MCF 10A (cell line): ENCODE measurements around the gene UCP2. TPM values are rescaled to one million over a fixed set of nuclear protein-coding genes. Genes with fewer than 3 reads are reported as not detected.

Source experiments
- BruUV-seq: library from RNA; stranded (reverse); fragments of 400-500 nt; replicated peaks from 2 replicates; lab custom pipeline; 2021; lab: Mats Ljungman, UMichigan
- CTCF ChIA-PET: fragments of 300-600 bp; sonication (Branson Sonifier 250); formaldehyde crosslinking; extraction: SDS; loops from one replicate; lab custom pipeline; 2021; ENCODE audit warnings: antibody characterized with exemption, inconsistent platforms; lab: Yijun Ruan, JAX
- POLR2A ChIA-PET: fragments of 300-600, 350-650 bp; sonication (Branson Sonifier 250); formaldehyde crosslinking; extraction: SDS; loops from one replicate; lab custom pipeline; 2020; ENCODE audit warnings: antibody characterized with exemption, inconsistent platforms; lab: Yijun Ruan, JAX
- DNase-seq: peaks from one replicate; pipeline ENCODE4 v3.0.0-alpha.2; 2018; ENCODE audit not compliant: unreplicated experiment
- H3K27ac Mint-ChIP-seq: one replicate; pipeline ENCODE4 v1.8.0; 2022; ENCODE audit warnings: mild to moderate bottlenecking, low read depth, mixed read lengths; ENCODE audit not compliant: unreplicated experiment
- H3K27me3 Mint-ChIP-seq: one replicate; pipeline ENCODE4 v1.8.0; 2022; ENCODE audit warnings: mixed read lengths; ENCODE audit not compliant: insufficient read depth, unreplicated experiment
- H3K36me3 Mint-ChIP-seq: one replicate; pipeline ENCODE4 v1.8.0; 2022; ENCODE audit warnings: mild to moderate bottlenecking, moderate library complexity, mixed read lengths; ENCODE audit not compliant: insufficient read depth, unreplicated experiment
- H3K4me1 Mint-ChIP-seq: one replicate; pipeline ENCODE4 v1.8.0; 2022; ENCODE audit warnings: mixed read lengths; ENCODE audit not compliant: insufficient read depth, unreplicated experiment
- H3K4me3 Mint-ChIP-seq: one replicate; pipeline ENCODE4 v1.8.0; 2022; ENCODE audit warnings: mild to moderate bottlenecking, moderate library complexity, mixed read lengths; ENCODE audit not compliant: unreplicated experiment
- H3K9me3 Mint-ChIP-seq: one replicate; pipeline ENCODE4 v1.8.0; 2022; ENCODE audit warnings: mixed read lengths; ENCODE audit not compliant: unreplicated experiment
- CTCF ChIP-seq: fragments of 200-600 bp; IDR thresholded peaks from one replicate; pipeline ENCODE4 v1.8.0; 2022; ENCODE audit warnings: antibody characterized with exemption, mild to moderate bottlenecking; ENCODE audit not compliant: unreplicated experiment
- intact Hi-C: fragments of 100-400 bp; cut with micrococcal nuclease; formaldehyde crosslinking; loops from 2 replicates; pipeline ENCODE4 v1.14.1; 2022
- total RNA-seq: library from RNA; stranded (reverse); gene quantifications from 2 replicates; pipeline ENCODE4 v1.2.3, GENCODE V29; 2022

Gene UCP2
- total RNA-seq, 1 experiment from 2014 or later = not detected

DNA sequence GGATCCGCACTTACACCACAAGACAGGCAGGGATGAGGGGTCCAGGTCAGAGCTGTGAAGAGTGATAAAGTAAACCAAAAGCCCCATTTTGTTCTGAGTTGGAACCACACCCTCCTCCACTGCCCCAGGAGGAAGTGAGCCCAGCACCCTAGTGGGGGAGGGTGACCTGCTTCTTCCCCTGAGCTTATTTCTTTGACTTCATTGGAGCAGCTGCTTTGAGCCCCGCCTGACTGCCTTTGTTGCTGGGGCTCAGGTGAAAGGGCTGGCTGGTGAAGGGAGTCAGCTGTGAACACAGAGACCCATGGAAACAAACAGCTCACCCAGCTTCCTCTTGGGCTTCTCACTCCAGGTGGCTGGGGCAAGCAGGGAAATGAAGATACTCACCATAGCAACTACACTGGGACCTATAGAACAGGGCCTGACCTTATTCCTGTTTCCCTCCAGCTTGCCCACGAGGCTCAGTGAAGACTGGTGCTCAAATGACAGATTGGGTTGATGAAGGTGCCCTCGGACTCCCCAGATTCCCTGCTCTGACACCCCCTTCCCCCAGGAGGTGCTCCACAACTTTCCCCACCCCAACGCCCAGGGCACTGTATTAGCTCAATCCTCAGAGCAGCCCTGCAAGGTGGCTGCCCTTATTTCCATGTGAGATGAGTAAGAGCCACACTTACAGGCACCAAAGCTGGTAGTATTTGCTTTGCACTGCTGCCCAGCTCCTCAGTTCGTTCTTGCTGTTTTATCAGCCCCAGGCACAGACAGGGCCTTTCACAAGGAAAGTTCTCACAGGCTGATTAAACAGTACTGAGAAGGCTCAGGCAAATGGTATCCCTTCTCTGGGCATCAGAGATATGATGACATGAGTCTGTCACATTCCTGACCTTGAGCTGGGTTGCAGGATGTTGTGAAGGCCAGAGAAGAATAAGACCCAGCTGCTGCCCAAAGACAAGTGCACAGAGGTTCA, 2.4 kb downstream of the UCP2 start:
- Mint-ChIP-seq H3K27me3 (no peaks in the 10 kb centered on the region), H3K4me1 (peaks cover 6% of the 10 kb centered on the region), H3K27ac (no peak overlapping the region), H3K9me3 (no peaks in the 10 kb centered on the region), H3K36me3 (no peaks in the 10 kb centered on the region), H3K4me3 (no peak overlapping the region)
- ChIA-PET POLR2A (interaction anchor here (1.0 kb wide), 1 partner anchor 90 kb away, joined by 3 read pairs; no protein-coding TSS in a partner anchor), CTCF (interaction anchor here (0.5 to 2.1 kb wide), 3 partner anchors 16 to 32 kb away, joined by 3 to 8 read pairs (median 3); no protein-coding TSS in a partner anchor)
- intact Hi-C loops = no loop called here
- DNase-seq = no peak
- BruUV-seq = no TSS peak
- TF ChIP-seq CTCF = no peak

DNA sequence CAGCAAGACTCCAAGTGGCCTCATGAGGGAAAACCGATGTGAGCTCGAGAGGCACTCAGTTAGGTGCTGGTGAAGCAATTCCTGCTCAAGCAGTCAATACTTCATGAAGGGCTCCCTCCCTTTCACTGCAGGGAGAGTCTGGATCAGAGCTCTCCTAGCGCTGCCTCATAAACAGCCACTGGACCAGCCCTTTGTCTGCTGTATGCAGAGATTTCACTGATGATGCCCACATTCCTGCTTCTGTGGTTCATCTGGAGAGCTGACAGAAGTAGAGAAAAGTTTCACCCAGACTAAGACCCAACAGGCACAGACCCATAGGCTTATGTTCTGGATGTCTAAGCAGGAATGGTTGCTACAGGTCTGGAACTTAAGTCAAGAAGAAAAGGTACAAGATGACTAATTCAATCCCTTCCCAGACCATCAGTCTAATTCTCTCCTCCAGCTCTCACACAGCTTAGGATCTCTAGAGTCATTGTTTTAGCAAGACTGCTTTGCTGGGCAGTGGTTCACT, 4.0 kb downstream of the UCP2 start:
- ChIA-PET POLR2A (no interaction called here), CTCF (interaction anchor here (0.9 kb wide), 1 partner anchor 15 kb away, joined by 4 read pairs; no protein-coding TSS in a partner anchor)
- BruUV-seq = no TSS peak
- intact Hi-C loops = no loop called here
- Mint-ChIP-seq H3K4me1 (peaks cover 11% of the 10 kb centered on the region), H3K4me3 (no peak overlapping the region), H3K27ac (no peak overlapping the region), H3K36me3 (no peaks in the 10 kb centered on the region), H3K27me3 (no peaks in the 10 kb centered on the region), H3K9me3 (no peaks in the 10 kb centered on the region)
- no peak for DNase-seq
- TF ChIP-seq CTCF = no peak

- ChIA-PET CTCF (interaction anchor here (0.9 kb wide), 1 partner anchor 14 kb away, joined by 4 read pairs; no protein-coding TSS in a partner anchor), POLR2A (no interaction called here)
- no peak overlapping the region for H3K27ac Mint-ChIP-seq
- DNase-seq = no peak
- H3K36me3 Mint-ChIP-seq = no peaks in the 10 kb centered on the region
- intact Hi-C loops = no loop called here
- peaks cover 17% of the 10 kb centered on the region for H3K4me1 Mint-ChIP-seq
- H3K9me3 Mint-ChIP-seq = no peaks in the 10 kb centered on the region
- no peak overlapping the region for H3K4me3 Mint-ChIP-seq
- no TSS peak for BruUV-seq
- TF ChIP-seq CTCF = no peak
- no peaks in the 10 kb centered on the region for H3K27me3 Mint-ChIP-seq
Observed at GRCh38 chr11:73977856-73978519, 4.7 kb downstream of the UCP2 start.
